NOMO-1 treated with dmso at 0.1 percent for 144 hours (cell line): ENCODE data around the gene FEN1.

Experiments
- DNase-seq: peaks from one replicate; lab custom pipeline; 2025; ENCODE audit not compliant: unreplicated experiment; lab: John Stamatoyannopoulos, UW

Gene FEN1

GRCh38 chr11:61815790-61816735 is 23.4 kb downstream of the FEN1 start:
- DNase-seq = no peak

GRCh38 chr11:61816736-61817455 is 24.2 kb downstream of the FEN1 start, which contains the start of gene FADS1:
FADS1 (minus strand) TSS chr11:61817003; CDS start chr11:61816929, 74 bp downstream.
- peak; percentile 94 for DNase-seq

GRCh38 chr11:61817471-61818202 is 24.9 kb downstream of the FEN1 start:
- no peak for DNase-seq

GRCh38 chr11:61820174-61820573 is 27.5 kb downstream of the FEN1 start:
- DNase-seq = no peak

GRCh38 chr11:61826930-61827570 is 34.3 kb downstream of the FEN1 start:
- DNase-seq = peak; percentile 70

- DNase-seq = peak; percentile 93
Measured at GRCh38 chr11:61827571-61828378, 35.1 kb downstream of the FEN1 start, which contains the start of gene FADS2. FADS2 (plus strand) TSS chr11:61828300; CDS start chr11:61828391, 91 bp downstream.

- DNase-seq = no peak
Measured at GRCh38 chr11:61828379-61828628, 35.6 kb downstream of the FEN1 start.

- DNase-seq = no peak
Measured at GRCh38 chr11:61828629-61829407, 36.1 kb downstream of the FEN1 start.

GRCh38 chr11:61829806-61830205 is 37.1 kb downstream of the FEN1 start:
- no peak for DNase-seq

GRCh38 chr11:61830237-61831105 is 37.8 kb downstream of the FEN1 start:
- no peak for DNase-seq

GRCh38 chr11:61832207-61832606 is 39.5 kb downstream of the FEN1 start:
- DNase-seq = no peak

GRCh38 chr11:61832754-61833153 is 40.0 kb downstream of the FEN1 start:
- DNase-seq = no peak

GRCh38 chr11:61833471-61833870 is 40.8 kb downstream of the FEN1 start:
- no peak for DNase-seq

GRCh38 chr11:61833926-61834277 is 41.2 kb downstream of the FEN1 start:
- DNase-seq = no peak

- peak; percentile 72 for DNase-seq
Measured at GRCh38 chr11:61834278-61835048, 41.8 kb downstream of the FEN1 start.

- no peak for DNase-seq
Measured at GRCh38 chr11:61836193-61836592, 43.5 kb downstream of the FEN1 start.

- DNase-seq = no peak
Measured at GRCh38 chr11:61837411-61838005, 44.8 kb downstream of the FEN1 start.
